GM12864 (cell line): ENCODE results near the gene OSBPL10.

Experiments
- DNase-seq: peaks from one replicate; pipeline ENCODE4 v3.0.0-alpha.2; 2011; ENCODE audit warnings: low read depth
- H3K4me3 ChIP-seq: 2 replicates; pipeline ENCODE4 v1.5.1; 2011; ENCODE audit warnings: mild to moderate bottlenecking, low read depth, low read length, control low read depth
- CTCF ChIP-seq: IDR thresholded peaks from 2 replicates; pipeline ENCODE4 v1.5.1; 2011; ENCODE audit warnings: low read depth, mild to moderate bottlenecking, moderate library complexity, low read length, control low read depth, inconsistent platforms; ENCODE audit errors: missing control alignments

Gene OSBPL10

GRCh38 chr3:31614162-31614921 is 366.7 kb downstream of the OSBPL10 start:
- H3K4me3 ChIP-seq = no peak overlapping the region
- no peak for DNase-seq
- no peak for TF ChIP-seq CTCF

DNA sequence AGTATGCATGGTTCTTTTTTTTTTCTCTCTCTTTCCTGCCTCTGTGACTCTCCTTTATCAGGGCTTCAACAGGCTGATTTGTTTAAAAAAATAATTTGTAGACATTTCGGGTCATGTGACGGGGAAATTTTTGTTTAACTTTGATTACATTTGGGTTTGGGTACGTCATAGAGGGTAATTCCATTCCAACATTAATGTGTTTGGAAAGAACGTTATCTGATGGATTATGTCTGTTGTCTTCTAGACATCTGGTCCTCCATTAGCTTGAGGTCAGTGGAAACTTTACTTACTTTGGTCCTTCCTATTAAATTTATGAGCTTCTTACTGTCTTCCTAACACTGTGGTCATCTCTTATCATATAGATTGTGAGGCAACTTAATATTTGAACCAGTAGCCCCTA is 367.4 kb downstream of the OSBPL10 start:
- no peak for DNase-seq
- H3K4me3 ChIP-seq = no peak overlapping the region
- TF ChIP-seq CTCF = no peak

DNA sequence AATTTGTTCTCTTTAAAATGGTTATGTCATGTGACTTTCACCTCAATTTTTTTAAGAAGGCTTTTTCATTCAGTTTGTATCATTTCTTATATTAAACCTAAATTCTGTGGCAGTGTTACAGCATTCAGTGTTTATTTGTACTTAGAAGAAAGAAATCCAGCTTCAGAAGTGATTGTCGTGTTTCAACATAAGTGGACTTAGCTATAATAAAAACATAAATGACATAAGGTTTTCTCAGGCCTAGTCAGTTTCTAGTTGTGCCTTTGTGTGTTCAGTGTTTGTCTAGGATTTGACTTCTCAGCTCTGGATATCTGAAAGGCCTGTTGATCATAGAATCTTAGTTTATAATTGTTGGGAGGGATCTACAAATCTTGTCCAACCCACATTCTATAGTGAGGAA is 367.9 kb downstream of the OSBPL10 start:
- TF ChIP-seq CTCF = no peak
- no peak overlapping the region for H3K4me3 ChIP-seq
- no peak for DNase-seq
